Erythroblast (primary cell): ENCODE measurements around the gene PHACTR3.

Source experiments
- GATA1 ChIP-seq: IDR thresholded peaks from 2 replicates; pipeline ENCODE4 v1.6.1; 2011; ENCODE audit warnings: low read depth, mild to moderate bottlenecking, control low read depth, low read length, moderate library complexity
- POLR2A ChIP-seq: IDR thresholded peaks from 2 replicates; pipeline ENCODE4 v1.6.1; 2011; ENCODE audit warnings: mild to moderate bottlenecking, low read length

- no peak for TF ChIP-seq POLR2A
- TF ChIP-seq GATA1: no peak
Measured at GRCh38 chr20:59697068-59697467, 92.7 kb downstream of the PHACTR3 start.
